ENCODE data around the gene GRK6.

- TF ChIP-seq CTCF (IDR thresholded peaks at IDR 0.05) (no peak), ZFX (IDR thresholded peaks at IDR 0.05; ENCODE audit: borderline replicate concordance) (no peak)
These were observed 43.3 kb upstream of the GRK6 start for GRCh38 chr5:177383181-177383580.

All from 22Rv1 (cell line).